Neural cell (in vitro differentiated cells): Measurements from ENCODE around the gene CCDC112.

Experiments
- EP300 ChIP-seq: fragments of 450-650 bp; conservative IDR thresholded peaks from 2 replicates; pipeline ENCODE4 v1.6.1; 2014; ENCODE audit warnings: antibody characterized with exemption, mild to moderate bottlenecking, moderate library complexity; ENCODE audit not compliant: poor library complexity, severe bottlenecking
- EZH2 ChIP-seq: fragments of 200-600, 300-800 bp; shearing (Covaris generic), sonication (generic); IDR thresholded peaks from 2 replicates; pipeline ENCODE4 v1.6.1; 2014; ENCODE audit warnings: antibody characterized with exemption, low read length, borderline replicate concordance, mild to moderate bottlenecking; ENCODE audit not compliant: insufficient read depth, poor library complexity, severe bottlenecking
- MXI1 ChIP-seq: fragments of 450-650 bp; conservative IDR thresholded peaks from 2 replicates; pipeline ENCODE4 v1.6.1; 2014; ENCODE audit warnings: antibody characterized with exemption, mild to moderate bottlenecking; ENCODE audit not compliant: poor library complexity, severe bottlenecking
- POLR2AphosphoS5 ChIP-seq: IDR thresholded peaks from 2 replicates; pipeline ENCODE4 v1.6.1; 2012
- RAD21 ChIP-seq: fragments of 450-650 bp; conservative IDR thresholded peaks from 2 replicates; pipeline ENCODE4 v1.6.1; 2014; ENCODE audit warnings: antibody characterized with exemption, mild to moderate bottlenecking, moderate library complexity
- SMC3 ChIP-seq: fragments of 450-650 bp; conservative IDR thresholded peaks from 2 replicates; pipeline ENCODE4 v1.6.1; 2014; ENCODE audit warnings: antibody characterized with exemption, mild to moderate bottlenecking, moderate library complexity; ENCODE audit not compliant: poor library complexity
- TAF1 ChIP-seq: IDR thresholded peaks from 2 replicates; pipeline ENCODE4 v1.6.1; 2012; ENCODE audit warnings: low read depth
- TF ChIP-seq, protein P1 (sequence below): fragments of 450-650 bp; IDR thresholded peaks from 2 replicates; pipeline ENCODE4 v1.5.1; 2014; ENCODE audit warnings: antibody characterized with exemption, mild to moderate bottlenecking, moderate library complexity; ENCODE audit not compliant: poor library complexity, severe bottlenecking
- TF ChIP-seq, protein P2 (sequence below): IDR thresholded peaks from 2 replicates; pipeline ENCODE4 v1.6.1; 2012; ENCODE audit warnings: borderline replicate concordance

DNA sequence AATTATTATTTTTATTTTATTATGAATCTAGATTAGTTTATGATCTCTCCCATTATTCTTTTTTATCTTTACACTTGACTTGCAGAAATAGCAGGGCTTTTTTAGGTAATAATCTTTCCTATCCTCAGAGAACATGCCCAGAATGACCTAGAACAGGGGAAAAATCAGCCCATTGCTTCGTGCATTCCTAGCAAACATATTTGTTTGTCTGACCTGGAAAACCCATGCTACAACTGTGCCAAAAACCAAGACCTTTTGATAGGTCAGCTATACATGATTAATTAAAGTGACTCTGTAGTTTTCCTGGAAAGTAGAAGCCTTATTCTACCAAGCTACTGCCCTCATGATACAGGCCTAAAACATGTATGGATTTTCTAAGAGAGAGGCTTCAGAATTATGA lies 24.1 kb upstream of the CCDC112 start:
- TF ChIP-seq SMC3 (no peak), TAF1 (no peak), EZH2 (no peak), RAD21 (no peak), POLR2AphosphoS5 (no peak), MXI1 (no peak), EP300 (no peak)
- TF ChIP-seq, protein P1, sequence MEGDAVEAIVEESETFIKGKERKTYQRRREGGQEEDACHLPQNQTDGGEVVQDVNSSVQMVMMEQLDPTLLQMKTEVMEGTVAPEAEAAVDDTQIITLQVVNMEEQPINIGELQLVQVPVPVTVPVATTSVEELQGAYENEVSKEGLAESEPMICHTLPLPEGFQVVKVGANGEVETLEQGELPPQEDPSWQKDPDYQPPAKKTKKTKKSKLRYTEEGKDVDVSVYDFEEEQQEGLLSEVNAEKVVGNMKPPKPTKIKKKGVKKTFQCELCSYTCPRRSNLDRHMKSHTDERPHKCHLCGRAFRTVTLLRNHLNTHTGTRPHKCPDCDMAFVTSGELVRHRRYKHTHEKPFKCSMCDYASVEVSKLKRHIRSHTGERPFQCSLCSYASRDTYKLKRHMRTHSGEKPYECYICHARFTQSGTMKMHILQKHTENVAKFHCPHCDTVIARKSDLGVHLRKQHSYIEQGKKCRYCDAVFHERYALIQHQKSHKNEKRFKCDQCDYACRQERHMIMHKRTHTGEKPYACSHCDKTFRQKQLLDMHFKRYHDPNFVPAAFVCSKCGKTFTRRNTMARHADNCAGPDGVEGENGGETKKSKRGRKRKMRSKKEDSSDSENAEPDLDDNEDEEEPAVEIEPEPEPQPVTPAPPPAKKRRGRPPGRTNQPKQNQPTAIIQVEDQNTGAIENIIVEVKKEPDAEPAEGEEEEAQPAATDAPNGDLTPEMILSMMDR, result no peak
- TF ChIP-seq, protein P2, sequence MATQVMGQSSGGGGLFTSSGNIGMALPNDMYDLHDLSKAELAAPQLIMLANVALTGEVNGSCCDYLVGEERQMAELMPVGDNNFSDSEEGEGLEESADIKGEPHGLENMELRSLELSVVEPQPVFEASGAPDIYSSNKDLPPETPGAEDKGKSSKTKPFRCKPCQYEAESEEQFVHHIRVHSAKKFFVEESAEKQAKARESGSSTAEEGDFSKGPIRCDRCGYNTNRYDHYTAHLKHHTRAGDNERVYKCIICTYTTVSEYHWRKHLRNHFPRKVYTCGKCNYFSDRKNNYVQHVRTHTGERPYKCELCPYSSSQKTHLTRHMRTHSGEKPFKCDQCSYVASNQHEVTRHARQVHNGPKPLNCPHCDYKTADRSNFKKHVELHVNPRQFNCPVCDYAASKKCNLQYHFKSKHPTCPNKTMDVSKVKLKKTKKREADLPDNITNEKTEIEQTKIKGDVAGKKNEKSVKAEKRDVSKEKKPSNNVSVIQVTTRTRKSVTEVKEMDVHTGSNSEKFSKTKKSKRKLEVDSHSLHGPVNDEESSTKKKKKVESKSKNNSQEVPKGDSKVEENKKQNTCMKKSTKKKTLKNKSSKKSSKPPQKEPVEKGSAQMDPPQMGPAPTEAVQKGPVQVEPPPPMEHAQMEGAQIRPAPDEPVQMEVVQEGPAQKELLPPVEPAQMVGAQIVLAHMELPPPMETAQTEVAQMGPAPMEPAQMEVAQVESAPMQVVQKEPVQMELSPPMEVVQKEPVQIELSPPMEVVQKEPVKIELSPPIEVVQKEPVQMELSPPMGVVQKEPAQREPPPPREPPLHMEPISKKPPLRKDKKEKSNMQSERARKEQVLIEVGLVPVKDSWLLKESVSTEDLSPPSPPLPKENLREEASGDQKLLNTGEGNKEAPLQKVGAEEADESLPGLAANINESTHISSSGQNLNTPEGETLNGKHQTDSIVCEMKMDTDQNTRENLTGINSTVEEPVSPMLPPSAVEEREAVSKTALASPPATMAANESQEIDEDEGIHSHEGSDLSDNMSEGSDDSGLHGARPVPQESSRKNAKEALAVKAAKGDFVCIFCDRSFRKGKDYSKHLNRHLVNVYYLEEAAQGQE, result no peak
